Omental fat pad (tissue), 4 donors: Measurements from ENCODE around the gene HYAL1. TPM values are rescaled to one million over a fixed set of nuclear protein-coding genes. Genes with fewer than 3 reads are reported as not detected.

Source experiments
- ATAC-seq: fragments of 150-250 bp; one replicate; pipeline ENCODE4 v1.9.1; 2016; ENCODE audit warnings: mild to moderate bottlenecking, moderate library complexity; ENCODE audit not compliant: low FRiP score
- DNase-seq: peaks from one replicate; pipeline ENCODE4 v3.0.0-alpha.2; 2019; ENCODE audit warnings: low spot score
- total RNA-seq, 4 donors: library from RNA; depleted of rRNA; stranded (reverse); fragments of >200 nt; gene quantifications; one replicate each; pipeline ENCODE4 v1.1.0, GENCODE V29; 2016
- TF ChIP-seq, protein P1 (sequence below), 3 donors: fragments of 450-650 bp; IDR thresholded peaks; one replicate each; pipeline ENCODE4 v1.5.1; 2016 to 2017; ENCODE audit warnings: antibody characterized with exemption in 3 of 3, mild to moderate bottlenecking in 3 of 3, moderate library complexity in 2 of 3

HYAL1 gene
- total RNA-seq, 4 donors from 2014 or later, result 6.8 to 32.3 (median 14.6) TPM

DNA sequence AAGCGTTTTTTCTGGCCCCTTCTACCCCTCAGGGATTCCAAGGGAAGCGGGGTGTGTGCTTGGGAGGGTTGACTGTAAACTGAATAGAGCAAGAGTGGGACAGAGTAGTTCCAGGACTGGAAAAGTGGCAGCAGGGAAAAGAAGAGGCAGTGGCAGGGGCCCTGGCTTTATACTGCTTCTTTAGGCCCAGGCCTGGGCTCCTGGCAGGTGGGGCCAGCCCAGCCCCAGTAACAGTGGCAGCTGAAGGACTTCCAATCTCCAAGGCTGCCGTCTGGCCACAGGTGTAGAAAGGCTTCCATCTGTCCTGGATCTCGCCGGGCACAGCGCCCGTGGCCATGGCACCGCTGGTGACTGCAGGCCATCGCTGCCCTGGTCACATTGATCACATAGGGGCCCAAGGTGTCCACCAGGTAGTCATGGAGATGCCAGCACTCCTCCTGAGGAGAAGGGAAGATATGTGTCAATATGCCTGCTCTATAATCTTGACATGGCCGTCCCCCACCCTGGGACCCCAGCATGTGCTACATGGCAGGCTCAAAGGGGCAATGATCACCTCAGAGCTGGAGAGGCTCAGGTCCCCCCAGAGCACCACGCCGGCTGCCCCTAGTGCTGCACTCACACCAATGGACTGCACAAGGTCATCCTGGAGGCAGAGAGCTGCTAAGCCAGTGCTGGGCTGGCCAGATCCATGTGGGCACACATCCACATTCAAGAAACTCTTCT, 10.1 kb downstream of the HYAL1 start:
- DNase-seq (no peak), ATAC-seq (no peak)
- TF ChIP-seq, protein P1, sequence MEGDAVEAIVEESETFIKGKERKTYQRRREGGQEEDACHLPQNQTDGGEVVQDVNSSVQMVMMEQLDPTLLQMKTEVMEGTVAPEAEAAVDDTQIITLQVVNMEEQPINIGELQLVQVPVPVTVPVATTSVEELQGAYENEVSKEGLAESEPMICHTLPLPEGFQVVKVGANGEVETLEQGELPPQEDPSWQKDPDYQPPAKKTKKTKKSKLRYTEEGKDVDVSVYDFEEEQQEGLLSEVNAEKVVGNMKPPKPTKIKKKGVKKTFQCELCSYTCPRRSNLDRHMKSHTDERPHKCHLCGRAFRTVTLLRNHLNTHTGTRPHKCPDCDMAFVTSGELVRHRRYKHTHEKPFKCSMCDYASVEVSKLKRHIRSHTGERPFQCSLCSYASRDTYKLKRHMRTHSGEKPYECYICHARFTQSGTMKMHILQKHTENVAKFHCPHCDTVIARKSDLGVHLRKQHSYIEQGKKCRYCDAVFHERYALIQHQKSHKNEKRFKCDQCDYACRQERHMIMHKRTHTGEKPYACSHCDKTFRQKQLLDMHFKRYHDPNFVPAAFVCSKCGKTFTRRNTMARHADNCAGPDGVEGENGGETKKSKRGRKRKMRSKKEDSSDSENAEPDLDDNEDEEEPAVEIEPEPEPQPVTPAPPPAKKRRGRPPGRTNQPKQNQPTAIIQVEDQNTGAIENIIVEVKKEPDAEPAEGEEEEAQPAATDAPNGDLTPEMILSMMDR (IDR thresholded peaks at IDR 0.05), result no peak

DNA sequence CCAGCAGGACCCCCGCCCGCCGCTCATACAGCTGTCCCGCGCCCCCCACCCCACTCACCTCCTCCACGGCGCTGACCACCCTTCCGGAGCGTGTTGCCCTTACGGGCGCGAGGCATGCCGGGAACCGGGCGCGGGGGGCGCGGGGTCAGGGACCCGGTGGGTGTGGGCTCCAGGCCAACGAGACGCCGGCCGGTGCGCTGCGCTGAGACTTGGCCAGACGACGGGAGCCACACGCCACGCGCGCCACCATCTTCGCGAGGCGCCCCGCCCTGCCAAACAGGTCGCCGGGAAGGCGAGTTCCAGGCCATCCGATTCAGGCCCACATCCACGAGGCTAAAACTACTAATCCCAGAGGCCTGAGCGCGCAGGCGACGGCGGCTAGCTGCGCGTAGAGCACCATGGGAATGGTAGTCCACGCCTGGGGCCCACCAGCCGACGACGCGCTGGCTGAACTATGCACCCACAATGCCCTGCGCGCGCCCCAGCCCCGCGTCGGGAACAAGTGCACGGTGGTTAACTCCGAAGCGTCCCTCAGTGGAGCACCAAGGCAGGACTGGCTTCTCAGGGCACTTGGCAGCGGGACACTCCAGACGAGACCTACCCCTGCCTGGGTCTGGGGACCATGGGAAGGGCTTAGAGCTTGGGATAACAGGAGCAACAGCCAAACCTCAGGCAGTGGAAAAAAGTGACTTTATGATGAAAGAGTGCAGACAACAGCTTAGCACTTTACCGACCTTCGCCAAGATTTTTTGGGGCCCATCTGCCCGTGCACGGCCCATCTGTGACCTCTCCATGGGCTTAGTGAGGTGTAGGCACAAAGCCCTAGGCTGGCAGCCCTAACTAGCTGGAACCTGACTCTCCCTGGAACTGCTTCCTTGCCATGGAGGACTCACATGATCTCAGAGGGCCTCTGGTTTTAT, 11.0 kb downstream of the HYAL1 start, which contains the start of gene IFRD2:
Gene IFRD2, minus strand, starts transcription at position 271 of the 920 bp plus-strand sequence. Its CDS starts 155 bp downstream, at position 116.
- TF ChIP-seq, protein P1 (IDR thresholded peaks at IDR 0.05), result no peak
- ATAC-seq, result peak; percentile 97

DNA sequence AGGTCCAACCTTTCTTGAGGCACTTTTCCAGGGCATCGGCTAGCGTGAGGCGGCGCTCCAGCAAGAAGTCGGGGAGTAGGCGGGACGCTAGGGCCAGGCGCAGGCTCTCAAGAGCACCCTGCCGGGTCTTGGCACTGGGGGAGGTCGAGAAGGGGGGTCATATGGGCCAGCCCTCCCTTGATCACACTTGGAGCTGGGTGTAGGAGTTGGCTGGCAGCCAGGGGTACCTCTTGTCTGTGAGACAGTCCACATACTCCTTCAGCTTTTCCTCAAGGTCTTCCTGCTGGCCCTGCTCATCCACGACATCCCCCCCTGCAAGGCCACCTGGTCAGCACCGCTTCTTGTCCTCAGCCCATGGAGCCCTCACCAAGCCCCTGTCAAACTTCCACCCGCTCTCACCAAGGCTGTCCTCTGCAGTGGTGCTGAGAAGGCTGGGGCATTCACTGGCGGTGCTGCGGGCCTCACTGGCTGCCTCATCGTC, 13.2 kb downstream of the HYAL1 start:
- DNase-seq (no peak), ATAC-seq (no peak)
- TF ChIP-seq, protein P1 (IDR thresholded peaks at IDR 0.05), result no peak

More for the DNA sequence above, 11.0 kb downstream of the HYAL1 start, which contains the start of gene IFRD2:
- peak; percentile 77 for DNase-seq

DNA sequence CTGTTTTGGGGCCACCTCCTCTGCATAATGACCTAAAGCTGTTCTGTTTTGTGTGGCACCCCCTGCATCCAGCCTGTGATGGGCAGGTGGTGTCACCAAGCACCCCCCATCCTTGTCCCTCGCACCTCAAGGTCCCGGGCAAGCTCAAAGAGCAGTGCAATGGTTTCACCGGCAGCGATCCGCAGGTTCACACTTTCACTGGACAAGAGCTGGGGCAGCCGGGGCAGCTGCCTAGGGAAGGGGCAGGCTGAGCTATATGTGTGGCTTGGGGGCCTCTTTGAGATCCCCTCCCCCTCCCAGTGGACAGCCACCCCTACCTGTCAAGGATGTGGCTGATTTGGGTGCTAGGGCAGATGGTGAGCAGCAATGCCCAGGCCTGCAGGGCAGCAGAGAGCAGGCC, 14.2 kb downstream of the HYAL1 start:
- ATAC-seq (no peak), DNase-seq (no peak)
- TF ChIP-seq, protein P1 (IDR thresholded peaks at IDR 0.05), result no peak

DNA sequence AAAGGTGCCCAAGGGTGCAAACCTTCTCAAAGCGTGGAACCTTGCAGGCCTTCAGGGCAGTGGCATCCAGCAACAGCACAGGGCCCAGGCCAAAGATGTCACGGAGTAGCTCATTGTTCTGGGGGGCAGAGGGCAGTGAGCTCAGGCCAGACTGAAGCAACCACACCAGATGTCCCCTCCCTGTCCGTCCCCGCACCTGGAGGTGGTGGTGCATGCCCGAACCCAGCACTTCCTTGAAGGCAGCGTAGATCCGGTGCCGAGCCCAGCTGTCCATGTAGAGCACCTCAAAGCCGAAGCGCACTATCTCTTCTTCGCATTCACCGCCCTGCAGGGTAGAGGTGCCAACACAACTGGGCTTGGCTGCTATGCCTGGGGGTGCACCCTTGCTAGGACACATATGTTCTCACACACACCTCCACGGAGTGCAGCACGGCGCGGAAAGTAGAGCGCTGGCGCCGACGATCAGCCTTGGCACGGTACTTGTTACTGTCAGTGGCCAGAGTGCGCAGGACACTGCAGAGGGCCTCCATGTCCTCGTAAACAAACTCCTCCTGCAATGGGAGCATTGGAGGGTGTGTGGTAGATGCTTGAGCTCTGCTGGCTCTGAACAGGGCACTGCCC, 14.9 kb downstream of the HYAL1 start:
- ATAC-seq, result no peak
- DNase-seq, result no peak
- TF ChIP-seq, protein P1 (IDR thresholded peaks at IDR 0.05), result no peak

DNA sequence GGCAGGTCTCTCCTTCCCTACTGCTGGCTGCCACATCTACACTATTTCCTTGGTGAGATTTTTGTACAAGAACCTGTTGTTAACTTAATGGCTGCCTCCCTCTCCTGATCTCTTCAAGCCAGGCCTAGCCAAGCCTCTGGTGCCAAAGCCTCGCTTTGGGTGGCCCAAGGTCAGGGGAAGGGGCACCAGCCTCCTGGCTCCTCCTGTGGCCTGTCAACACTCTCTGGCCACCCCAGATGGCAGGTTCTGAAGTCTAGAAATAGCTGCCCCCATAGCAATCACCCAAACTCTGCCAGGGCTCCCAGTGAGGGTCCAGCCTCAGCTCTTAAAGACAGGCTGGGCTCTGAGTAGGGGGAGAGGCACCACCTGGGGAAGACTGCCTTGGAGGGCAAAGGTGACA, 16.1 kb downstream of the HYAL1 start:
- no peak for DNase-seq
- TF ChIP-seq, protein P1 (IDR thresholded peaks at IDR 0.05), result no peak
- no peak for ATAC-seq
